ENCODE results near the gene SLC24A4. TPM values are rescaled to one million over a fixed set of nuclear protein-coding genes. Genes with fewer than 3 reads are reported as not detected.

The SLC24A4 gene
- total and polyA plus RNA-seq, 2 of the 4 experiments (the other 2 are of a cell fraction) = not detected

DNA sequence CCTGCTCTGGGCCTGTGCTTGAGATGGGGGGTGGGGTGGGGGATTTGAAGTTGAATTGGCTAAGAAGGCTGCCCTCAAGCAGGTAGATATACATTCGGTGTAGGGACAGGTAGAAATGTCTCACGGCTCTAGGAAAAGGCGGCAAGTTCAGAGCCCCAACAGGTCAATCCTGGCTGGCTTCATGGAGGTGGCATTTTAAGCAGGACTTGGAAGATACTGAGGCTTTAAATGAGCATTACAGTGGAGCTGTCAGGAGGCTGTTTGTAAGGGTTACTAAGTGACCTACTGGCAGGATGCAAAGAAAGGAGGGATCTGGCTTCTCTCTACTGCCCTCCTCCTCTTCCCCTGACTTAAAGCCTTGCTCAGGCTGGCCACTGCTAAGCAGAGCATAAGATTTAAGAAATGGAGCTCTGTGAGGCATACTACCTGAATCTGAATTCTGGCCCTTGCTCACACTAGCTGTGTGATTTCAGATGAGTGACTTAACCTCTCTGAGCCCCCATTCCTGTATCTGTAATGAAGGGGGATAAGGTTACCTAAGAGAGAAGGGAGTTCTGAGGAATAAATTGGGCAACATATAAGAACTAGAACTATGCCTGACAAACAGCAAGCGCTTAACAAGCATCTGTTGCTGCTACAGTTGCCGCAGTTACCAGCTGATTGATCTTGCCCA lies 61.6 kb downstream of the SLC24A4 start:
- BruUV-seq (replicated peaks) = no TSS peak
- no peak overlapping the region for H3K14ac ChIP-seq (replicated peaks; ENCODE audit: low read depth, low read length)
- no peak overlapping the region for H3K27ac ChIP-seq (ENCODE audit: insufficient read depth, low read length)
- intact Hi-C loops (cut with micrococcal nuclease) (no loop called here), in situ Hi-C loops (cut with MboI; ENCODE audit: low sequenced_read_pairs) (no loop called here), dilution Hi-C loops (cut with HindIII; ENCODE audit: low sequenced_read_pairs, unreplicated experiment) (no loop called here)
- H3K4ac ChIP-seq (ENCODE audit: low read depth, low read length) = no peak overlapping the region
- no peak overlapping the region for H2BK20ac ChIP-seq (ENCODE audit: low read depth, low read length)
- no peak overlapping the region for H2AFZ ChIP-seq (replicated peaks; ENCODE audit: low read length, poor library complexity)
- no peak overlapping the region for H2AK5ac ChIP-seq (ENCODE audit: low read depth, low read length)
- no peaks in the 10 kb centered on the region for H4K20me1 ChIP-seq (ENCODE audit: insufficient read depth, low read length)
- no peak overlapping the region for H2AK9ac ChIP-seq (replicated peaks; ENCODE audit: low read depth, low read length, poor library complexity)
- no peak overlapping the region for H3K18ac ChIP-seq (ENCODE audit: low read depth, low read length)
- no peaks in the 10 kb centered on the region for H3K9me1 ChIP-seq (ENCODE audit: insufficient read depth, low read length)
- H3K4me3 ChIP-seq (ENCODE audit: insufficient read depth, low read depth, low read length) = no peak overlapping the region
- H4K91ac ChIP-seq (ENCODE audit: insufficient read depth, low read depth, low read length) = no peak overlapping the region
- H3K79me1 ChIP-seq (ENCODE audit: low read depth in 1 of 2, low read length in 2 of 2) = no peaks in the 10 kb centered on the region
- H3K9me3 ChIP-seq (ENCODE audit: control insufficient read depth, insufficient read depth, low read length) = no peaks in the 10 kb centered on the region
- H4K8ac ChIP-seq (ENCODE audit: low read depth in 2 of 2, low read length in 2 of 2) = no peak overlapping the region
- CTCF ChIA-PET = no interaction called here
- peaks cover 38% of the 10 kb centered on the region for H3K27me3 ChIP-seq (ENCODE audit: control insufficient read depth, insufficient read depth, low read length)
- no peaks in the 10 kb centered on the region for H3K36me3 ChIP-seq (ENCODE audit: control insufficient read depth, insufficient read depth, low read length)
- POLR2A ChIA-PET (ENCODE audit: unreplicated experiment) = no interaction called here
- H3K23ac ChIP-seq (ENCODE audit: low read depth, low read length) = no peak overlapping the region
- no peak overlapping the region for H3K9ac ChIP-seq (ENCODE audit: low read depth, low read length)
- TF ChIP-seq MAZ (IDR thresholded peaks at IDR 0.05; ENCODE audit: borderline replicate concordance, low read depth, low read length) (no peak), CHD1 (IDR thresholded peaks at IDR 0.05; ENCODE audit: low read depth, low read length) (no peak), SMC3 (IDR thresholded peaks at IDR 0.05; ENCODE audit: low read depth, low read length) (no peak), FOS (IDR thresholded peaks at IDR 0.05; ENCODE audit: low read depth, low read length) (no peak), BHLHE40 (IDR thresholded peaks at IDR 0.05; ENCODE audit: low read depth, low read length) (no peak), RAD21 (IDR thresholded peaks at IDR 0.05; ENCODE audit: low read length) (no peak), CEBPB (IDR thresholded peaks at IDR 0.05; ENCODE audit: low read depth, low read length) (no peak), NFE2L2 (IDR thresholded peaks at IDR 0.05; ENCODE audit: low read depth, low read length) (no peak), MXI1 (IDR thresholded peaks at IDR 0.05; ENCODE audit: borderline replicate concordance, low read depth, low read length) (no peak), RCOR1 (IDR thresholded peaks at IDR 0.05; ENCODE audit: insufficient replicate concordance, low read length) (no peak), MAFK (IDR thresholded peaks at IDR 0.05; ENCODE audit: low read depth, low read length) (no peak), POLR2A (IDR thresholded peaks at IDR 0.05; ENCODE audit: low read depth, low read length) (no peak), RFX5 (IDR thresholded peaks at IDR 0.05; ENCODE audit: low read depth, low read length) (no peak)
- TF ChIP-seq, protein P1, sequence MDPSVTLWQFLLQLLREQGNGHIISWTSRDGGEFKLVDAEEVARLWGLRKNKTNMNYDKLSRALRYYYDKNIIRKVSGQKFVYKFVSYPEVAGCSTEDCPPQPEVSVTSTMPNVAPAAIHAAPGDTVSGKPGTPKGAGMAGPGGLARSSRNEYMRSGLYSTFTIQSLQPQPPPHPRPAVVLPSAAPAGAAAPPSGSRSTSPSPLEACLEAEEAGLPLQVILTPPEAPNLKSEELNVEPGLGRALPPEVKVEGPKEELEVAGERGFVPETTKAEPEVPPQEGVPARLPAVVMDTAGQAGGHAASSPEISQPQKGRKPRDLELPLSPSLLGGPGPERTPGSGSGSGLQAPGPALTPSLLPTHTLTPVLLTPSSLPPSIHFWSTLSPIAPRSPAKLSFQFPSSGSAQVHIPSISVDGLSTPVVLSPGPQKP (IDR thresholded peaks at IDR 0.05; ENCODE audit: borderline replicate concordance, low read depth, low read length) = no peak
- TF ChIP-seq, protein P2, sequence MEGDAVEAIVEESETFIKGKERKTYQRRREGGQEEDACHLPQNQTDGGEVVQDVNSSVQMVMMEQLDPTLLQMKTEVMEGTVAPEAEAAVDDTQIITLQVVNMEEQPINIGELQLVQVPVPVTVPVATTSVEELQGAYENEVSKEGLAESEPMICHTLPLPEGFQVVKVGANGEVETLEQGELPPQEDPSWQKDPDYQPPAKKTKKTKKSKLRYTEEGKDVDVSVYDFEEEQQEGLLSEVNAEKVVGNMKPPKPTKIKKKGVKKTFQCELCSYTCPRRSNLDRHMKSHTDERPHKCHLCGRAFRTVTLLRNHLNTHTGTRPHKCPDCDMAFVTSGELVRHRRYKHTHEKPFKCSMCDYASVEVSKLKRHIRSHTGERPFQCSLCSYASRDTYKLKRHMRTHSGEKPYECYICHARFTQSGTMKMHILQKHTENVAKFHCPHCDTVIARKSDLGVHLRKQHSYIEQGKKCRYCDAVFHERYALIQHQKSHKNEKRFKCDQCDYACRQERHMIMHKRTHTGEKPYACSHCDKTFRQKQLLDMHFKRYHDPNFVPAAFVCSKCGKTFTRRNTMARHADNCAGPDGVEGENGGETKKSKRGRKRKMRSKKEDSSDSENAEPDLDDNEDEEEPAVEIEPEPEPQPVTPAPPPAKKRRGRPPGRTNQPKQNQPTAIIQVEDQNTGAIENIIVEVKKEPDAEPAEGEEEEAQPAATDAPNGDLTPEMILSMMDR (conservative IDR thresholded peaks at IDR 0.05; ENCODE audit: low read depth, low read length) = no peak
- TF ChIP-seq, protein P3, sequence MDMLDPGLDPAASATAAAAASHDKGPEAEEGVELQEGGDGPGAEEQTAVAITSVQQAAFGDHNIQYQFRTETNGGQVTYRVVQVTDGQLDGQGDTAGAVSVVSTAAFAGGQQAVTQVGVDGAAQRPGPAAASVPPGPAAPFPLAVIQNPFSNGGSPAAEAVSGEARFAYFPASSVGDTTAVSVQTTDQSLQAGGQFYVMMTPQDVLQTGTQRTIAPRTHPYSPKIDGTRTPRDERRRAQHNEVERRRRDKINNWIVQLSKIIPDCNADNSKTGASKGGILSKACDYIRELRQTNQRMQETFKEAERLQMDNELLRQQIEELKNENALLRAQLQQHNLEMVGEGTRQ (IDR thresholded peaks at IDR 0.05; ENCODE audit: low read depth, low read length) = no peak
- no peak overlapping the region for H2BK5ac ChIP-seq (ENCODE audit: low read depth, low read length, poor library complexity, severe bottlenecking)
- no peaks in the 10 kb centered on the region for H3K4me1 ChIP-seq (ENCODE audit: control insufficient read depth, insufficient read depth, low read length)
- no peak overlapping the region for H3K4me2 ChIP-seq (ENCODE audit: low read depth, low read length)
- H2BK120ac ChIP-seq (ENCODE audit: low read depth, low read length) = no peak overlapping the region
- ATAC-seq (ENCODE audit: low read depth) (no peak), DNase-seq (no peak)
- 88% methylated on average over 2 of the region's 5 CpGs; no CpG with 5 or more reads in 1 of the 2 experiments for WGBS, 2 experiments (ENCODE audit: extremely low coverage in 2 of 2, insufficient read length in 1 of 2)
- H4K5ac ChIP-seq (ENCODE audit: low read depth, low read length) = no peak overlapping the region
- H3K56ac ChIP-seq (ENCODE audit: extremely low read depth, insufficient read depth, low read length) = no peak overlapping the region
- H2BK15ac ChIP-seq (ENCODE audit: low read depth, low read length) = no peak overlapping the region

All from IMR-90 (cell line).